ENCODE measurements around the gene IRF2BPL. TPM values are rescaled to one million over a fixed set of nuclear protein-coding genes. Genes with fewer than 3 reads are reported as not detected.

Gene IRF2BPL
- total RNA-seq, 1 experiment from 2014 or later = 51.2 TPM

- no peaks in the 10 kb centered on the region for H3K27me3 ChIP-seq (replicated peaks; ENCODE audit: insufficient read depth, low read depth, low read length, poor library complexity)
- H3K9me3 ChIP-seq (ENCODE audit: low read depth, low read length, poor library complexity, severe bottlenecking) = no peaks in the 10 kb centered on the region
- no peaks in the 10 kb centered on the region for H3K36me3 ChIP-seq (ENCODE audit: insufficient read depth, low read length, poor library complexity, severe bottlenecking)
- DNase-seq (ENCODE audit: low spot score) = no peak
- TF ChIP-seq CTCF (conservative IDR thresholded peaks at IDR 0.05; ENCODE audit: low read depth, low read length) (no peak), EZH2 (IDR thresholded peaks at IDR 0.05; ENCODE audit: borderline replicate concordance, low read depth, low read length, poor library complexity, severe bottlenecking) (no peak)
- POLR2A ChIA-PET (ENCODE audit: low non-redundant PET) = interaction anchor here (0.6 kb wide), 1 partner anchor 156 kb away, joined by 4 read pairs; no protein-coding TSS in a partner anchor
- H3K4me1 ChIP-seq (ENCODE audit: insufficient read depth, low read length, poor library complexity, severe bottlenecking) = no peaks in the 10 kb centered on the region
- CTCF ChIA-PET = interaction anchor here (0.9 kb wide), 1 partner anchor 195 kb away, joined by 3 read pairs; no protein-coding TSS in a partner anchor
- H3K4me3 ChIP-seq (ENCODE audit: low read depth, low read length, poor library complexity, severe bottlenecking) = no peak overlapping the region
- intact Hi-C loops (cut with micrococcal nuclease; ENCODE audit: unreplicated experiment) = no loop called here
- H3K27ac ChIP-seq (ENCODE audit: low read depth, low read length, poor library complexity, severe bottlenecking) = no peak overlapping the region
- no TSS peak for BruUV-seq (replicated peaks)
Observed at GRCh38 chr14:77065851-77066577, 37.5 kb upstream of the IRF2BPL start.

- H3K4me3 ChIP-seq (ENCODE audit: low read depth, low read length, poor library complexity, severe bottlenecking) = no peak overlapping the region
- no peaks in the 10 kb centered on the region for H3K27me3 ChIP-seq (replicated peaks; ENCODE audit: insufficient read depth, low read depth, low read length, poor library complexity)
- no peaks in the 10 kb centered on the region for H3K4me1 ChIP-seq (ENCODE audit: insufficient read depth, low read length, poor library complexity, severe bottlenecking)
- no peaks in the 10 kb centered on the region for H3K36me3 ChIP-seq (ENCODE audit: insufficient read depth, low read length, poor library complexity, severe bottlenecking)
- no peaks in the 10 kb centered on the region for H3K9me3 ChIP-seq (ENCODE audit: low read depth, low read length, poor library complexity, severe bottlenecking)
- BruUV-seq (replicated peaks) = no TSS peak
- CTCF ChIA-PET = interaction anchor here (0.6 to 1.4 kb wide), 2 partner anchors 11 to 144 kb away, joined by 3 to 4 read pairs; no protein-coding TSS in a partner anchor
- no peak for TF ChIP-seq EZH2 (IDR thresholded peaks at IDR 0.05; ENCODE audit: borderline replicate concordance, low read depth, low read length, poor library complexity, severe bottlenecking)
- TF ChIP-seq CTCF (conservative IDR thresholded peaks at IDR 0.05; ENCODE audit: low read depth, low read length) = no peak
- POLR2A ChIA-PET (ENCODE audit: low non-redundant PET) = no interaction called here
- no peak overlapping the region for H3K27ac ChIP-seq (ENCODE audit: low read depth, low read length, poor library complexity, severe bottlenecking)
- DNase-seq (ENCODE audit: low spot score) = no peak
- intact Hi-C loops (cut with micrococcal nuclease; ENCODE audit: unreplicated experiment) = no loop called here
Observed at GRCh38 chr14:77064521-77065178, 36.1 kb upstream of the IRF2BPL start.

DNA sequence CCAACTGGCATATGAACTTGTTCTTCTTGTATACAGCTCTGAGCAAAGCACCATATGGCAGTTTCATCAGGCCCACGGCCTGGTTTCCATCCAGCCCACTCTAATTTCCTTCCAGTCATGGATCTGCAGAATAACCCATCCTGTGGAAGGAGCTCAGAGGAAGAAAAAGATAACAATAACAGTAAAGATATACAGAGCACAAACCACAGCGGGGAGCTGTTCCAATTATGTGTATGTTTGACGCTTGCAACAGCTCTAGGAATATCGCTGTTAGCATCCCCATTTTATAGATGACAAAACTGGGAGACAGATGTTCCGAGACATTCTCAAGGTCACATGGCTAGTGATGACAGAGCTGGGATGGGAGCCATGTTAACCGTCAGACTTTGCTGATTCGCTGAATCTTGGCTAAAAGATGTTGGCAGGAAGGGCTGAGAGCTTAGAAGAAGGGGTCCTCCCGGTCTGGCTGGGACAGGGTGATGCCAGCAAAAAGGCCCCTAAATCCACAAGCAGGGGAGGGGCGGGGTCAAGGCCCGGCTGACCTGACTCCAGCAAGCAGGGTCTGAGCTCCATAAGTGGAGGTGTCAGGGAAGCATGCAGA lies 35.2 kb upstream of the IRF2BPL start:
- TF ChIP-seq CTCF (conservative IDR thresholded peaks at IDR 0.05; ENCODE audit: low read depth, low read length) (no peak), EZH2 (IDR thresholded peaks at IDR 0.05; ENCODE audit: borderline replicate concordance, low read depth, low read length, poor library complexity, severe bottlenecking) (no peak)
- CTCF ChIA-PET = interaction anchor here (1.4 kb wide), 1 partner anchor 10 kb away, joined by 3 read pairs; no protein-coding TSS in a partner anchor
- intact Hi-C loops (cut with micrococcal nuclease; ENCODE audit: unreplicated experiment) = no loop called here
- no TSS peak for BruUV-seq (replicated peaks)
- Histone ChIP-seq H3K27ac (ENCODE audit: low read depth, low read length, poor library complexity, severe bottlenecking) (no peak overlapping the region), H3K9me3 (ENCODE audit: low read depth, low read length, poor library complexity, severe bottlenecking) (no peaks in the 10 kb centered on the region), H3K4me1 (ENCODE audit: insufficient read depth, low read length, poor library complexity, severe bottlenecking) (peaks cover 9% of the 10 kb centered on the region), H3K4me3 (ENCODE audit: low read depth, low read length, poor library complexity, severe bottlenecking) (no peak overlapping the region), H3K36me3 (ENCODE audit: insufficient read depth, low read length, poor library complexity, severe bottlenecking) (no peaks in the 10 kb centered on the region), H3K27me3 (replicated peaks; ENCODE audit: insufficient read depth, low read depth, low read length, poor library complexity) (no peaks in the 10 kb centered on the region)
- POLR2A ChIA-PET (ENCODE audit: low non-redundant PET) = no interaction called here
- DNase-seq (ENCODE audit: low spot score) = no peak

All from A673 (cell line).